Neural progenitor cell (in vitro differentiated cells): ENCODE results near the gene IL2RA. TPM values are rescaled to one million over a fixed set of nuclear protein-coding genes. Genes with fewer than 3 reads are reported as not detected.

Experiments
- DNase-seq: peaks from one replicate; pipeline ENCODE4 v3.0.0-alpha.2; 2016; ENCODE audit warnings: low spot score
- H2AFZ ChIP-seq: fragments of 200-600 bp; sonication (generic); replicated peaks from 2 replicates; pipeline ENCODE4 v1.6.1; 2016; ENCODE audit warnings: antibody characterized with exemption
- H3F3A ChIP-seq: fragments of 200-600 bp; sonication (generic); 2 replicates; pipeline ENCODE4 v1.6.1; 2016; ENCODE audit warnings: antibody characterized with exemption, low read depth
- H3K27ac ChIP-seq: fragments of 200-600 bp; sonication (generic); 2 replicates; pipeline ENCODE4 v1.5.1; 2016; ENCODE audit warnings: mild to moderate bottlenecking
- H3K27me3 ChIP-seq: fragments of 200-600 bp; sonication (generic); 2 replicates; pipeline ENCODE4 v1.6.1; 2016; ENCODE audit warnings: mild to moderate bottlenecking, moderate library complexity
- H3K36me3 ChIP-seq: fragments of 200-600 bp; sonication (generic); 2 replicates; pipeline ENCODE4 v1.5.1; 2016
- H3K4me1 ChIP-seq: fragments of 200-600 bp; sonication (generic); 2 replicates; pipeline ENCODE4 v1.6.1; 2016; ENCODE audit warnings: mixed run types
- H3K4me2 ChIP-seq: fragments of 200-600 bp; sonication (generic); 2 replicates; pipeline ENCODE4 v1.6.1; 2016
- H3K4me3 ChIP-seq: fragments of 200-600 bp; sonication (generic); 2 replicates; pipeline ENCODE4 v1.5.1; 2016
- H3K79me2 ChIP-seq: fragments of 200-600 bp; sonication (generic); 2 replicates; pipeline ENCODE4 v1.6.1; 2016; ENCODE audit warnings: low read depth
- H3K9ac ChIP-seq: fragments of 200-600 bp; sonication (generic); 2 replicates; pipeline ENCODE4 v1.6.1; 2016
- H3K9me3 ChIP-seq: fragments of 200-600 bp; sonication (generic); 2 replicates; pipeline ENCODE4 v1.5.1; 2016; ENCODE audit warnings: low read depth
- H4K20me1 ChIP-seq: fragments of 200-600 bp; sonication (generic); 2 replicates; pipeline ENCODE4 v1.6.1; 2016; ENCODE audit warnings: low read depth
- H3K27ac Mint-ChIP-seq: 3 replicates; pipeline ENCODE4 v1.8.0; 2021; ENCODE audit warnings: mixed read lengths
- H3K27me3 Mint-ChIP-seq: 2 replicates; pipeline ENCODE4 v1.8.0; 2022; ENCODE audit warnings: low read depth, mild to moderate bottlenecking, inconsistent platforms, moderate library complexity, mixed read lengths; ENCODE audit not compliant: insufficient read depth
- H3K36me3 Mint-ChIP-seq: 3 replicates; pipeline ENCODE4 v1.8.0; 2021; ENCODE audit warnings: mixed read lengths
- H3K4me1 Mint-ChIP-seq: 3 replicates; pipeline ENCODE4 v1.8.0; 2021; ENCODE audit warnings: mixed read lengths
- H3K4me3 Mint-ChIP-seq: 3 replicates; pipeline ENCODE4 v1.8.0; 2021; ENCODE audit warnings: mild to moderate bottlenecking, moderate library complexity, mixed read lengths
- H3K9me3 Mint-ChIP-seq: 3 replicates; pipeline ENCODE4 v1.8.0; 2020; ENCODE audit warnings: mixed read lengths
- EZH2 ChIP-seq: fragments of 200-600 bp; sonication (generic); IDR thresholded peaks from 2 replicates; pipeline ENCODE4 v1.6.1; 2017; ENCODE audit warnings: antibody characterized with exemption, mild to moderate bottlenecking, moderate library complexity
- EZH2phosphoT487 ChIP-seq: fragments of 200-600 bp; sonication (generic); IDR thresholded peaks from 2 replicates; pipeline ENCODE4 v1.6.1; 2017; ENCODE audit warnings: antibody characterized with exemption
- total RNA-seq: library from RNA; depleted of rRNA; stranded (reverse); fragments of >200 nt; gene quantifications from 2 replicates; pipeline ENCODE4 v1.2.3, GENCODE V29; 2015; ENCODE audit warnings: low replicate concordance
- TF ChIP-seq, protein P1 (sequence below): fragments of 200-600 bp; sonication (generic); IDR thresholded peaks from 2 replicates; pipeline ENCODE4 v1.5.1; 2017; ENCODE audit warnings: antibody characterized with exemption, mild to moderate bottlenecking

IL2RA gene
- total RNA-seq, 1 donor from 2014 or later = not detected

- no peaks in the 10 kb centered on the region for H3K4me1 Mint-ChIP-seq
- no peak overlapping the region for H3K27ac Mint-ChIP-seq
- H3K4me3 Mint-ChIP-seq = no peak overlapping the region
- no peak for DNase-seq
- Histone ChIP-seq H3K4me2 (no peak overlapping the region), H3K79me2 (peaks cover 60% of the 10 kb centered on the region), H3K27ac (no peak overlapping the region), H3K9ac (no peak overlapping the region), H3K27me3 (no peaks in the 10 kb centered on the region), H3K4me3 (no peak overlapping the region), H3K9me3 (no peaks in the 10 kb centered on the region), H3K36me3 (peaks cover 31% of the 10 kb centered on the region), H2AFZ (no peak overlapping the region), H4K20me1 (peaks cover 65% of the 10 kb centered on the region), H3K4me1 (peaks cover 15% of the 10 kb centered on the region), H3F3A (peaks cover 32% of the 10 kb centered on the region)
- peaks cover 17% of the 10 kb centered on the region for H3K36me3 Mint-ChIP-seq
- TF ChIP-seq EZH2 = no peak
- no peak for TF ChIP-seq EZH2phosphoT487
- TF ChIP-seq, protein P1, sequence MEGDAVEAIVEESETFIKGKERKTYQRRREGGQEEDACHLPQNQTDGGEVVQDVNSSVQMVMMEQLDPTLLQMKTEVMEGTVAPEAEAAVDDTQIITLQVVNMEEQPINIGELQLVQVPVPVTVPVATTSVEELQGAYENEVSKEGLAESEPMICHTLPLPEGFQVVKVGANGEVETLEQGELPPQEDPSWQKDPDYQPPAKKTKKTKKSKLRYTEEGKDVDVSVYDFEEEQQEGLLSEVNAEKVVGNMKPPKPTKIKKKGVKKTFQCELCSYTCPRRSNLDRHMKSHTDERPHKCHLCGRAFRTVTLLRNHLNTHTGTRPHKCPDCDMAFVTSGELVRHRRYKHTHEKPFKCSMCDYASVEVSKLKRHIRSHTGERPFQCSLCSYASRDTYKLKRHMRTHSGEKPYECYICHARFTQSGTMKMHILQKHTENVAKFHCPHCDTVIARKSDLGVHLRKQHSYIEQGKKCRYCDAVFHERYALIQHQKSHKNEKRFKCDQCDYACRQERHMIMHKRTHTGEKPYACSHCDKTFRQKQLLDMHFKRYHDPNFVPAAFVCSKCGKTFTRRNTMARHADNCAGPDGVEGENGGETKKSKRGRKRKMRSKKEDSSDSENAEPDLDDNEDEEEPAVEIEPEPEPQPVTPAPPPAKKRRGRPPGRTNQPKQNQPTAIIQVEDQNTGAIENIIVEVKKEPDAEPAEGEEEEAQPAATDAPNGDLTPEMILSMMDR = no peak
- peaks cover 2% of the 10 kb centered on the region for H3K27me3 Mint-ChIP-seq
- no peaks in the 10 kb centered on the region for H3K9me3 Mint-ChIP-seq
Measured at GRCh38 chr10:6102128-6102527, 40.0 kb upstream of the IL2RA start.

- no peak for DNase-seq
Measured at GRCh38 chr10:6101181-6101580, 39.0 kb upstream of the IL2RA start.

DNA sequence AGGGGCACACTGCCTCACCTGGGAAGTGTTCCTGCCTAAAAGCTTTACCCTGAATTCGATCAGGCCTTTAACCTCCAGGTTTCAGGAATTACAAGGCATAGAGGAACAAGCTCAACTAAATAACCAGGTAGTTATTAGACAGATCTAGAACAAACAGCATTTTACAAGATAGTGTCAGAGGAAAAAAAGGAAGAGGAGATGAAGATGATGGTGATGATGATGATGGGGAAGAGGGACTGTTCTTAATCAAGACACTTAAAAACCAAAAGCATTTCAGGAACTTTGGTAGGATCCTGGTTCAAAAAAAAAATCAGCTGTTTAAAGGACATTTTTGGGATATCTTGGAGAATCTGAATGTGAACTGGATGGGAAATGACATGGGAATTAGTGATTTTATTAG, 38.2 kb upstream of the IL2RA start:
- Histone ChIP-seq H3K27me3 (no peaks in the 10 kb centered on the region), H3K4me3 (no peak overlapping the region), H3K9me3 (no peaks in the 10 kb centered on the region), H3K9ac (no peak overlapping the region), H3K36me3 (peaks cover 23% of the 10 kb centered on the region), H3K27ac (no peak overlapping the region), H3F3A (peaks cover 25% of the 10 kb centered on the region), H3K4me2 (no peak overlapping the region), H3K4me1 (peaks cover 21% of the 10 kb centered on the region), H4K20me1 (peaks cover 74% of the 10 kb centered on the region), H3K79me2 (peaks cover 77% of the 10 kb centered on the region), H2AFZ (no peak overlapping the region)
- TF ChIP-seq, protein P1 = no peak
- TF ChIP-seq EZH2 = no peak
- no peak for TF ChIP-seq EZH2phosphoT487
- H3K4me1 Mint-ChIP-seq = peaks cover 9% of the 10 kb centered on the region
- no peak overlapping the region for H3K4me3 Mint-ChIP-seq
- H3K27ac Mint-ChIP-seq = no peak overlapping the region
- H3K9me3 Mint-ChIP-seq = no peaks in the 10 kb centered on the region
- peaks cover 4% of the 10 kb centered on the region for H3K27me3 Mint-ChIP-seq
- peaks cover 19% of the 10 kb centered on the region for H3K36me3 Mint-ChIP-seq
- no peak for DNase-seq

More at GRCh38 chr10:6101181-6101580, 39.0 kb upstream of the IL2RA start:
- peaks cover 32% of the 10 kb centered on the region for H3F3A ChIP-seq
- no peak overlapping the region for H2AFZ ChIP-seq
- peaks cover 21% of the 10 kb centered on the region for H3K4me1 ChIP-seq
- H3K9me3 ChIP-seq = no peaks in the 10 kb centered on the region
- no peak overlapping the region for H3K9ac ChIP-seq
- Mint-ChIP-seq H3K36me3 (peaks cover 19% of the 10 kb centered on the region), H3K4me1 (peaks cover 3% of the 10 kb centered on the region), H3K9me3 (no peaks in the 10 kb centered on the region), H3K27me3 (peaks cover 2% of the 10 kb centered on the region), H3K27ac (no peak overlapping the region), H3K4me3 (no peak overlapping the region)
- TF ChIP-seq, protein P1 = no peak
- no peak for TF ChIP-seq EZH2
- TF ChIP-seq EZH2phosphoT487 = no peak
- no peak overlapping the region for H3K4me3 ChIP-seq
- H3K79me2 ChIP-seq = peaks cover 69% of the 10 kb centered on the region
- H3K27me3 ChIP-seq = no peaks in the 10 kb centered on the region
- H3K27ac ChIP-seq = no peak overlapping the region
- H3K4me2 ChIP-seq = no peak overlapping the region
- peaks cover 31% of the 10 kb centered on the region for H3K36me3 ChIP-seq
- H4K20me1 ChIP-seq = peaks cover 72% of the 10 kb centered on the region
